HG02759 (cell line): ENCODE data around the gene PRM3.

ENCODE experiments used
- ATAC-seq: cut with Tn5 transposase; IDR thresholded peaks from one replicate; pipeline ENCODE4 v1.9.1; 2021; ENCODE audit warnings: mild to moderate bottlenecking, moderate library complexity; ENCODE audit not compliant: unreplicated experiment

Gene PRM3

GRCh38 chr16:11272921-11273720, at the start of gene PRM3:
Gene PRM3 (minus strand): TSS chr16:11273629. CDS start chr16:11273595, 34 bp downstream.
- ATAC-seq = no peak

GRCh38 chr16:11322823-11323222, 49.4 kb upstream of the PRM3 start:
- ATAC-seq = no peak

- ATAC-seq = no peak
These were observed 48.2 kb upstream of the PRM3 start for GRCh38 chr16:11321662-11322061.

- no peak for ATAC-seq
These were observed 46.7 kb upstream of the PRM3 start for GRCh38 chr16:11320170-11320569.

- no peak for ATAC-seq
These were observed 46.2 kb upstream of the PRM3 start for GRCh38 chr16:11319529-11320146.

- no peak for ATAC-seq
These were observed 45.4 kb upstream of the PRM3 start for GRCh38 chr16:11318817-11319216.

- no peak for ATAC-seq
These were observed 43.0 kb upstream of the PRM3 start for GRCh38 chr16:11316331-11317015.

- ATAC-seq = no peak
These were observed 42.1 kb upstream of the PRM3 start for GRCh38 chr16:11315510-11315909.

GRCh38 chr16:11314309-11314894, 41.0 kb upstream of the PRM3 start:
- no peak for ATAC-seq

- no peak for ATAC-seq
These were observed 40.3 kb upstream of the PRM3 start for GRCh38 chr16:11313493-11314308.

- ATAC-seq = no peak
These were observed 39.5 kb upstream of the PRM3 start for GRCh38 chr16:11312718-11313492.

GRCh38 chr16:11310997-11311561, 37.6 kb upstream of the PRM3 start:
- peak; percentile 41 for ATAC-seq

- ATAC-seq = no peak
These were observed 37.2 kb upstream of the PRM3 start for GRCh38 chr16:11310634-11310977.

GRCh38 chr16:11309895-11310633, 36.6 kb upstream of the PRM3 start:
- ATAC-seq = peak; percentile 47

- ATAC-seq = peak; percentile 29
These were observed 35.3 kb upstream of the PRM3 start for GRCh38 chr16:11308493-11309283.

GRCh38 chr16:11307639-11308492, 34.4 kb upstream of the PRM3 start:
- ATAC-seq = no peak

- ATAC-seq = no peak
These were observed 33.7 kb upstream of the PRM3 start for GRCh38 chr16:11306997-11307638.
